ENCODE data around the gene SMARCC1.

- no peak for TF ChIP-seq CTCF (IDR thresholded peaks at IDR 0.05; ENCODE audit: low read length)
- TF ChIP-seq EZH2 (optimal IDR thresholded peaks at IDR 0.05; ENCODE audit: low read depth, low read length), result no peak
Measured at GRCh38 chr3:47661121-47661752, 120.5 kb downstream of the SMARCC1 start.
